Lower lobe of right lung (tissue), 2 donors: ENCODE results near the gene TFG. TPM values are rescaled to one million over a fixed set of nuclear protein-coding genes. Genes with fewer than 3 reads are reported as not detected.

Experiments
- ATAC-seq, 2 donors: fragments of 200-7000 bp; cut with Tn5 transposase; one replicate each; pipeline ENCODE4 v1.9.1; 2020 to 2022; ENCODE audit warnings: mild to moderate bottlenecking in 2 of 2, moderate library complexity in 2 of 2
- DNase-seq: peaks from one replicate; pipeline ENCODE4 v3.0.0-alpha.2; 2020
- H3K27ac ChIP-seq: fragments of 200-600 bp; one replicate; pipeline ENCODE4 v1.8.0; 2022
- H3K27me3 ChIP-seq: fragments of 200-600 bp; one replicate; pipeline ENCODE4 v1.8.0; 2022; ENCODE audit warnings: low read depth
- H3K36me3 ChIP-seq: fragments of 200-600 bp; one replicate; pipeline ENCODE4 v1.8.0; 2022; ENCODE audit warnings: mild to moderate bottlenecking
- H3K4me1 ChIP-seq: fragments of 200-600 bp; one replicate; pipeline ENCODE4 v1.8.0; 2022
- H3K4me3 ChIP-seq: fragments of 200-600 bp; one replicate; pipeline ENCODE4 v1.8.0; 2022; ENCODE audit warnings: mild to moderate bottlenecking
- H3K9me3 ChIP-seq: fragments of 200-600 bp; one replicate; pipeline ENCODE4 v1.8.0; 2022
- CTCF ChIP-seq: fragments of 200-600 bp; IDR thresholded peaks from one replicate; pipeline ENCODE4 v1.8.0; 2022; ENCODE audit warnings: antibody characterized with exemption, mild to moderate bottlenecking
- intact Hi-C: fragments of 100-400 bp; cut with DNase I; formaldehyde crosslinking; loops from one replicate; pipeline ENCODE4 v1.11.0; 2022
- total RNA-seq: library from RNA; stranded (reverse); fragmentation: NEBNext Ultra II Directional; extraction: Animal tissue kit (Norgen Biotek cat#: 25700); gene quantifications from one replicate; pipeline ENCODE4 v1.2.1, GENCODE V29; 2021
- donor health status: DM: no; HTN: yes; CAD: no; lungs with severe emphysema.

TFG gene
- total RNA-seq, 1 donor from 2014 or later: 57.5 TPM

GRCh38 chr3:100798012-100798411 lies 88.7 kb downstream of the TFG start:
- no peak overlapping the region for H3K27ac ChIP-seq
- TF ChIP-seq CTCF: no peak
- H3K4me3 ChIP-seq: no peak overlapping the region
- no peak for DNase-seq
- no peaks in the 10 kb centered on the region for H3K4me1 ChIP-seq
- intact Hi-C loops: no loop called here
- H3K27me3 ChIP-seq: no peaks in the 10 kb centered on the region
- no peaks in the 10 kb centered on the region for H3K9me3 ChIP-seq
- ATAC-seq: no peak
- no peaks in the 10 kb centered on the region for H3K36me3 ChIP-seq

Other genes starting within 250 kb of the TFG start
- 17.2 TPM for gene TMEM45A, start 216.9 kb upstream of the TFG start, total RNA-seq
- not detected for gene ADGRG7, start 99.9 kb upstream of the TFG start, total RNA-seq